Measurements from ENCODE around the gene FBXO7.
"Not testable (repeated sequence)": the region's sequence is repeated elsewhere in the genome, so short reads cannot be mapped to it uniquely, and the experiment has no call there.

The FBXO7 gene

GRCh38 chr22:32474635-32475467, at the start of gene FBXO7:
Gene FBXO7, plus strand, starts transcription at chr22:32474811. Its CDS starts 192 bp downstream, at chr22:32475003.
- peak; percentile 61 to 70 for DNase-seq (ENCODE audit: low read depth in 2 of 2)

- no peak for DNase-seq (ENCODE audit: low read depth in 2 of 2)
Observed at GRCh38 chr22:32426881-32427280, 47.7 kb upstream of the FBXO7 start.

- no peak for DNase-seq (ENCODE audit: low read depth in 2 of 2)
Observed at GRCh38 chr22:32430352-32430751, 44.3 kb upstream of the FBXO7 start.

DNA sequence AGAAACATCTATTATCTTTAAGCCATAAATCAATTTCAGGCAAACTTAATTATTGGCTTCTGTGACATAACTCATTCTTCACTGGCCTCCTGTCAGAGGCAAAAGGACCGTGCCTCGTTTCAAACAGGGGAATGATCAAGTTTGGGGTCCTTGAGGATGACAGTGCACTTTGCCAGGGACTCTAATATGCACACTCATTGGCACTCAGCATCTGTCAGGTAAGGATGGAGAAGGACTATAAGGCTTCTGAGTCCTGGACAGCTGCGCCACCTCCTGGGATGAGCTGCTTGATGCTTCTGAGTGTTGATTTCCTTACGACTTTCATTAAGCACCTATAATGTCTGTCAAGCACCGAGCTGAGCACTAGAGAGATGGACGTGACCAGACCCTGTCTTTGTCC, 30.5 kb upstream of the FBXO7 start:
- DNase-seq (ENCODE audit: low read depth in 2 of 2) = no peak

GRCh38 chr22:32446321-32446720, 28.3 kb upstream of the FBXO7 start:
- no peak for DNase-seq (ENCODE audit: low read depth in 2 of 2)

DNA sequence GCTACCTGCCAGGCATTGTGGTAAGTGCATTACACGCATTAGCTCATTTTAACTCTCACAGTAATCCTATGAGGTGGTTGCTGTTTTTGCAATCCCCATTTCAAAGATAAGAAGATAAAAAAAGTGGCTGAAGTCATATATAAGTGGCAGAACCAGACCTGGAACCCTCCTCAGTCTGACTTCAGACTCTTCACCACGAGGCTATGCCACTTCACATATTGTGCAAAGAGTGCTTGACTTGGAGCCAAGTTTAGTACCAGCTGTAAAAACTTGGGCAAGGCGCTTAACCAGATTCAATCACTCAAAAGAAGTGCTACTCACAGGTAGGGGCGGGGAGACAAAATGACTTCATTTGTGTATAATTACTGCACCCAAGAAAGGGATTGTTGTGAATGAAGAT, 25.6 kb upstream of the FBXO7 start:
- no peak for DNase-seq (ENCODE audit: low read depth in 2 of 2)

GRCh38 chr22:32457031-32457430, 17.6 kb upstream of the FBXO7 start:
- no peak for DNase-seq (ENCODE audit: low read depth in 2 of 2)

GRCh38 chr22:32462452-32462851, 12.2 kb upstream of the FBXO7 start:
- no peak for DNase-seq (ENCODE audit: low read depth in 2 of 2)

GRCh38 chr22:32465661-32466060, 8.9 kb upstream of the FBXO7 start:
- DNase-seq (ENCODE audit: low read depth in 2 of 2) = no peak

DNA sequence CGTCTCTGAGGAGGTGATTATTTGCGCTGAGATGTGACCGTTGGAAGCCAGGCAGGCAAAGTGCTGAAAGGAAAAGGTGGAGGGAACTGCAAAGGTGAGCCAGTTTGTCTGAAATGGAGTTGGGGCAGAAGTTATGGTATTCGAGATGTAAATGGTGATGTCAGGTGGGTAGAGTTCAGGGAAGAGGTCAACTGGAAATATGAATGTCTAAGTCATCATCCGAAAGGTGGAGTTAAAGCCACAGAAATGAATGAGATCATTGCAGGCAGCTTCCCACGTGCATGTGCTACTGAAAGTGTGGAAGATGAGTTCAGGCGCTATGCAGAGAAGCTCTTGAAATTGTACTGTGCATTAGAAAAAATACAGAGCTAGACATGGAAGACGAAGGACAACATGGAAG, 8.1 kb upstream of the FBXO7 start:
- no peak for DNase-seq (ENCODE audit: low read depth in 2 of 2)

DNA sequence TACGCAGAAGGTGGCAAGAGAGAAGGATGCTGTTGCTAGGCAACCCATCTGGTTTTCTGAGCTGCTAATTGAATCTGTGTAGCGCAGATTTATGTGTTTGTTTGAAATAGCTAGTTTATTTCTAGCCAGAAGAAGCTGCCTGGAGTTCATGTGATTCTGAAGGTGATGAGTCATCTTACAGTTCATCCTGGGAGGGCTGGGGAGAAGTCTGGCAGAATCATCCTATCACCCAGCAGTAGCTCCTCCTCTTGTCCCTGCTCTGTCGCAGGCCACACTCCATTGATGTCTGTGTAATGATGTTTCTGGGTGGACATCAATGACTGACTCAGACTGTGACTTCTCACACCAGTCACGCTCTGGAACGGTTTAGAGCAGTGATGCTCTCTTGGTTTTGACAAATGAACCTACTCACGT, 4.8 kb upstream of the FBXO7 start:
- DNase-seq (ENCODE audit: low read depth in 2 of 2) = no peak

DNA sequence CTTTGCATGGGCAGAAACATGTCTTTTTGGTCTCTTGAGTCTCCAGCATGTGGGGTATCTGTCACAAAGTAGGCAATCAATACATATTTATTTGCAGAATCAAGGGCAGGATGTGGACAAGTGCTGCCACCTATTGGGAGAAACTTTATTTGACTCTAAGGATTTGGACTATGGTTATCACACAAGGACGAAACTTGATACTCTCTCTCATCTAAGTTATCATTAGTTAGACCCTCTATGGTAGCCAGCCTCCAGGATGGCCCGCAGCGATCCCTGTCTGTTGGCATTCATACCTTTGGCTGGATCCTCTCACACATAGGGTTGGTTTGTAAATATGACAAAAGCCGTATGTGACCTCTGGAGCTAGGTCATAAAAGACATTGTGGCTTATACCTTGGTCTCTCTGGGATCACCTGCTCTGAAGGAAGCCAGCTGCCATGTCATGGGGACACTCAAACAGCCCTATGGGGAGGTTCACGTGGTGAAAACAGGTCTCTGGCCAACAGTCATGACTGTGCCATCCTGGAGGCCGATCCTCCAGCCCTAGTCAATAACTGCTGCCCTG, 1.1 kb upstream of the FBXO7 start:
- no peak for DNase-seq (ENCODE audit: low read depth in 2 of 2)

- DNase-seq (ENCODE audit: low read depth in 2 of 2) = no peak
Observed at GRCh38 chr22:32475468-32476010, 928 bp downstream of the FBXO7 start.

- no peak for DNase-seq (ENCODE audit: low read depth in 2 of 2)
Observed at GRCh38 chr22:32476281-32477195, 1.9 kb downstream of the FBXO7 start.

DNA sequence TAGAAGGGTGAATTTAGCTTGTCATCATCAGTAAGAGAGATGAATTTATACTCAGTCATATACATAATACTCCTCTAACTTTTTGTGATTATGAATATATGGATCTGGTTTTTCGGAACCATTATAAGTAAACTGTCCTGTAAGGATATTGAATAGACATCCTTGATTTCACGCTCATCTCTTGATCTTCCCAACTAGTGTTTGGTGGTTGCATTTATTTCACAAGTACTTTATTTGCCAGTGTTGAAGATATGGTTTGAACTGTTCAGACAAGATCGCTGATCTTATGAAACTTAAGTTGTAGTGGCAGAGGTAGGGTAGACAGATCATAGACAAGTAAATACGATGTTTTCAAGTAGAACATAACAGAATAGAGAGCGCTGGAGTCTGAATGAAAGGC, 3.0 kb downstream of the FBXO7 start:
- DNase-seq (ENCODE audit: low read depth in 2 of 2) = no peak

- not testable (repeated sequence) for DNase-seq (ENCODE audit: low read depth in 2 of 2)
Observed at GRCh38 chr22:32478552-32478951, 3.9 kb downstream of the FBXO7 start.

DNA sequence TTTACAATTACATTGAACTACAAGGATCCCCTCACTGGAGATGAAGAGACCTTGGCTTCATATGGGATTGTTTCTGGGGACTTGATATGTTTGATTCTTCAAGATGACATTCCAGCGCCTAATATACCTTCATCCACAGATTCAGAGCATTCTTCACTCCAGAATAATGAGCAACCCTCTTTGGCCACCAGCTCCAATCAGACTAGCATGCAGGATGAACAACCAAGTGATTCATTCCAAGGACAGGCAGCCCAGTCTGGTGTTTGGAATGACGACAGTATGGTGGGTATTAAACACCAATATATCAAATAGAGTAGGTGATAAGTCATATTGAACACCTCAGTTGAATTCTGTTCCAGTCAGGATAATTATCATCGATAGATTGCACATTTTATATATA, 4.4 kb downstream of the FBXO7 start:
- DNase-seq (ENCODE audit: low read depth in 2 of 2) = no peak

DNA sequence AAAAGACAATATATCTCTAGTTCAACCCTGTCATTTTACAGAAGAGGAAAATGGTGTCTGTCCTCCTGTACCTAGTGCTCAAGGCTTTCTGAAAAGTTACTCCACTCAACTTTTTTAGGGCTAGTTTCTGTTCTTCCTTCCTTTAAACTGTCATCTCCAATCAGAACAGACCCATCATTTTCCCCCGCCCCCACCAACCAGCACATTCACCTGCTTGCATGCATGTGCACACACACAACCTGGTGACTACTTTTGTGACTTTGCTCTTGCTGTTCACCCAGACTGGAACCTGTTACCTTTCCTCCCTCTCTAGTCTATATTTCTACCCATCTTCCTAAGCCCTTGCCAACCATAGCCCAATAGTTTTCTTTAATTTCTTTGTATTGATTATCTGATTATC, 5.6 kb downstream of the FBXO7 start:
- no peak for DNase-seq (ENCODE audit: low read depth in 2 of 2)

DNA sequence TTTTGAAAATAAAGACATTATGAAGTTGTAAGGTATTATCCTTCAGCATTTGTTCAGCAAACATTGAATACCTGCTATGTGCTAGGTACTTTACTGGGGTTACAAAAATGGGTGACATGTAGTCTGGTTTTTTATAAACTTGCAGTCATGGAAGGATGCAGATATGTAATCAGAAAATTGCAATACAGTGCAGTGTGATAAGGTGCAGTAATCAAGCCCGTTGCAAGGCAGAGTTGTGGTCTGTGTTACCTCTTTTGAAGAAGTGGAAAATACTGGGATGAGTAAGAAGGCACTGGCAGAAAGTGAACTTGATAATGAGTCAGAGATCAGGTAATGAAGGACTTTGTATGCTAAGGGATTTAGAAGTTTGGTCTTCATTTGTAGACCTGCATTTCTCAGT, 8.1 kb downstream of the FBXO7 start:
- DNase-seq (ENCODE audit: low read depth in 2 of 2) = no peak

DNA sequence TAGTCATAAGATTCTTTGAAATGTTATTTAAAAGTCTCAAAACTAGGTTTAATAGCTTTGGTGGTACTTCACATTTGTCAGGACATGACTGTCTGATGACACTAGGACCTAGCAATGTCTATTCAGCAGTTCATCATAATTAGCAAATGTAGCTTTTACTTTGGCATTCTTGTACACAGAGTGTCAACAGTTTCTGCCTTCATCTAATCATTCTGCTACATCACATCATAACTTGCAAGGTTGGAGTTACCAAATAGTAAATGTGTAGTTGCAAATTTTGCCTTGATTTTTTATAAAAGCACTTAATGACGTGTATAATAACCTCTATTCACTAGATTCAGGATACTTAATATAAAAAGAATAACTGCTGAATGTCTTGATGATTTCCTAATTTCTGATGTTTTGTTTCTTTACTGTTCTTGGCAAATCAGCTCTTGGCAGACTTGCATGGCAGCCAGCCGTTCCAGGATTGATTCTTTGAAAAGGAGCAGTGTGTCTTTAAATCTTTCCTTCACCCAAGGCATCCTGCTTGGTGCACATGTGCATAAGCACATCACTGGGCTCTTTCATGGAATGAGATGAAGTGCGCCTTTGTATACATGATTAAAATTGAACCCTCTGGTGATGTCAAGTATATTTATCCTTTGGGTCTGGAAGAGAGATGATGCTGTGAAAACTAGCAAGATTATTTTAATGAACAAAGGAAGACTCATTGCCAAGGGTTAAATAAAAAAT, 12.2 kb downstream of the FBXO7 start:
- DNase-seq (ENCODE audit: low read depth in 2 of 2) = no peak

GRCh38 chr22:32487461-32487860, 12.8 kb downstream of the FBXO7 start:
- DNase-seq (ENCODE audit: low read depth in 2 of 2) = no peak

GRCh38 chr22:32489377-32489776, 14.8 kb downstream of the FBXO7 start:
- DNase-seq (ENCODE audit: low read depth in 2 of 2) = no peak
